GM23338 (cell line): ENCODE results near the gene IL6.
"Not testable (repeated sequence)": the region's sequence is repeated elsewhere in the genome, so short reads cannot be mapped to it uniquely, and the experiment has no call there.

ENCODE experiments used
- CREB1 ChIP-seq: fragments of 250-450 bp; sonication (Bioruptor Pico); IDR thresholded peaks from 2 replicates; pipeline ENCODE4 v1.5.0; 2020; ENCODE audit warnings: low read depth, mild to moderate bottlenecking, moderate library complexity
- EZH2 ChIP-seq: fragments of 200-600 bp; sonication (generic); IDR thresholded peaks from one replicate; pipeline ENCODE4 v1.8.0; 2017; ENCODE audit warnings: antibody characterized with exemption, mild to moderate bottlenecking, low read depth; ENCODE audit not compliant: unreplicated experiment
- EZH2phosphoT487 ChIP-seq: fragments of 200-600 bp; sonication (generic); IDR thresholded peaks from one replicate; pipeline ENCODE4 v1.8.1; 2018; ENCODE audit warnings: antibody characterized with exemption; ENCODE audit not compliant: unreplicated experiment
- JUNB ChIP-seq: IDR thresholded peaks from one replicate; pipeline ENCODE4 v1.6.1; 2016; ENCODE audit warnings: antibody characterized with exemption; ENCODE audit not compliant: unreplicated experiment
- POLR2AphosphoS5 ChIP-seq: IDR thresholded peaks from 2 replicates; pipeline ENCODE4 v1.6.1; 2016; ENCODE audit warnings: antibody characterized with exemption, low read depth
- STAT1 ChIP-seq: IDR thresholded peaks from one replicate; pipeline ENCODE4 v1.6.1; 2016; ENCODE audit warnings: antibody characterized with exemption; ENCODE audit not compliant: unreplicated experiment
- ZNF462 ChIP-seq: fragments of 250-450 bp; sonication (Bioruptor Pico); IDR thresholded peaks from 2 replicates; pipeline ENCODE4 v1.5.0; 2020; ENCODE audit warnings: mild to moderate bottlenecking, moderate library complexity
- TF ChIP-seq, protein P1 (sequence below), 2 experiments: fragments of 200-600 bp in 1 of 2; sonication (generic) in 1 of 2; conservative IDR thresholded peaks; 2 replicates each; pipeline versions ENCODE4 v1.5.1 to v1.6.1; 2016 to 2017; ENCODE audit warnings: antibody characterized with exemption in 2 of 2, low read depth in 2 of 2, mild to moderate bottlenecking in 2 of 2, moderate library complexity in 1 of 2
- TF ChIP-seq, protein P2 (sequence below): IDR thresholded peaks from one replicate; pipeline ENCODE4 v1.6.1; 2018; ENCODE audit warnings: antibody characterized with exemption; ENCODE audit not compliant: unreplicated experiment

- TF ChIP-seq, protein P1, sequence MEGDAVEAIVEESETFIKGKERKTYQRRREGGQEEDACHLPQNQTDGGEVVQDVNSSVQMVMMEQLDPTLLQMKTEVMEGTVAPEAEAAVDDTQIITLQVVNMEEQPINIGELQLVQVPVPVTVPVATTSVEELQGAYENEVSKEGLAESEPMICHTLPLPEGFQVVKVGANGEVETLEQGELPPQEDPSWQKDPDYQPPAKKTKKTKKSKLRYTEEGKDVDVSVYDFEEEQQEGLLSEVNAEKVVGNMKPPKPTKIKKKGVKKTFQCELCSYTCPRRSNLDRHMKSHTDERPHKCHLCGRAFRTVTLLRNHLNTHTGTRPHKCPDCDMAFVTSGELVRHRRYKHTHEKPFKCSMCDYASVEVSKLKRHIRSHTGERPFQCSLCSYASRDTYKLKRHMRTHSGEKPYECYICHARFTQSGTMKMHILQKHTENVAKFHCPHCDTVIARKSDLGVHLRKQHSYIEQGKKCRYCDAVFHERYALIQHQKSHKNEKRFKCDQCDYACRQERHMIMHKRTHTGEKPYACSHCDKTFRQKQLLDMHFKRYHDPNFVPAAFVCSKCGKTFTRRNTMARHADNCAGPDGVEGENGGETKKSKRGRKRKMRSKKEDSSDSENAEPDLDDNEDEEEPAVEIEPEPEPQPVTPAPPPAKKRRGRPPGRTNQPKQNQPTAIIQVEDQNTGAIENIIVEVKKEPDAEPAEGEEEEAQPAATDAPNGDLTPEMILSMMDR (conservative IDR thresholded peaks at IDR 0.05; ENCODE audit: low read depth in 2 of 2) = not testable (repeated sequence)
- not testable (repeated sequence) for TF ChIP-seq EZH2phosphoT487; EZH2; POLR2AphosphoS5; JUNB; CREB1 (CRISPR knock-in tag); ZNF462; STAT1
- TF ChIP-seq, protein P2, sequence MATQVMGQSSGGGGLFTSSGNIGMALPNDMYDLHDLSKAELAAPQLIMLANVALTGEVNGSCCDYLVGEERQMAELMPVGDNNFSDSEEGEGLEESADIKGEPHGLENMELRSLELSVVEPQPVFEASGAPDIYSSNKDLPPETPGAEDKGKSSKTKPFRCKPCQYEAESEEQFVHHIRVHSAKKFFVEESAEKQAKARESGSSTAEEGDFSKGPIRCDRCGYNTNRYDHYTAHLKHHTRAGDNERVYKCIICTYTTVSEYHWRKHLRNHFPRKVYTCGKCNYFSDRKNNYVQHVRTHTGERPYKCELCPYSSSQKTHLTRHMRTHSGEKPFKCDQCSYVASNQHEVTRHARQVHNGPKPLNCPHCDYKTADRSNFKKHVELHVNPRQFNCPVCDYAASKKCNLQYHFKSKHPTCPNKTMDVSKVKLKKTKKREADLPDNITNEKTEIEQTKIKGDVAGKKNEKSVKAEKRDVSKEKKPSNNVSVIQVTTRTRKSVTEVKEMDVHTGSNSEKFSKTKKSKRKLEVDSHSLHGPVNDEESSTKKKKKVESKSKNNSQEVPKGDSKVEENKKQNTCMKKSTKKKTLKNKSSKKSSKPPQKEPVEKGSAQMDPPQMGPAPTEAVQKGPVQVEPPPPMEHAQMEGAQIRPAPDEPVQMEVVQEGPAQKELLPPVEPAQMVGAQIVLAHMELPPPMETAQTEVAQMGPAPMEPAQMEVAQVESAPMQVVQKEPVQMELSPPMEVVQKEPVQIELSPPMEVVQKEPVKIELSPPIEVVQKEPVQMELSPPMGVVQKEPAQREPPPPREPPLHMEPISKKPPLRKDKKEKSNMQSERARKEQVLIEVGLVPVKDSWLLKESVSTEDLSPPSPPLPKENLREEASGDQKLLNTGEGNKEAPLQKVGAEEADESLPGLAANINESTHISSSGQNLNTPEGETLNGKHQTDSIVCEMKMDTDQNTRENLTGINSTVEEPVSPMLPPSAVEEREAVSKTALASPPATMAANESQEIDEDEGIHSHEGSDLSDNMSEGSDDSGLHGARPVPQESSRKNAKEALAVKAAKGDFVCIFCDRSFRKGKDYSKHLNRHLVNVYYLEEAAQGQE = not testable (repeated sequence)
Observed at GRCh38 chr7:22677263-22677662, 49.7 kb upstream of the IL6 start.
